SW 1271 (cell line): ENCODE results near the gene TMF1.

Experiments used
- DNase-seq, 2 experiments: peaks; one replicate each; lab custom pipeline; 2025; lab: John Stamatoyannopoulos, UW

Gene TMF1

DNA sequence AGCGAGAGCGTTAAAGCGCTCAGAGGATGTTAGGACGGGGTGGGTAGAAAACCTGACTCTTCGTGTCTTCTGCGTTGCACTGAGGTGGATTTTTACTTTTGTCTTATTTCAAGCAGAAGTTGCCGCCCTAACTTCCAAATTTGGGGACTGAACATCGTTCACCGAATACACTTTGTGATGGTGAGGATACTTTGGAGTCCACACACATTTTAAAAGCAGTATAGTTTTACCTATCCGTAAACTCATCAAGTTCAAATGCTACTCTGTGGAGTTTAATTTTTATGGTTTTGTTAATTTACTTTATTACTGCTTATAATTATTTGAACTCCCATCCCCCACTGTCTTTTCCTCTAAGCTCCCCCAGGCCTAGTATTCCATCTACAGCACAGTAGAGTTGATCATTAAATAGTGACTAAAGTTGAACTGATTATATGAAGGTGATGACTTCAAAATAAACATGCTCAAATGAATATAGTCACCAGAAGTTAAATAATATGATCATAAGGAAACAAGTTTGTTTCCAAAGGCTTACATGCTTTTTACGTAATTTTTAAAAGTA is 38.0 kb downstream of the TMF1 start:
- peak in 1 of 2 experiments; percentile 22 for DNase-seq

DNA sequence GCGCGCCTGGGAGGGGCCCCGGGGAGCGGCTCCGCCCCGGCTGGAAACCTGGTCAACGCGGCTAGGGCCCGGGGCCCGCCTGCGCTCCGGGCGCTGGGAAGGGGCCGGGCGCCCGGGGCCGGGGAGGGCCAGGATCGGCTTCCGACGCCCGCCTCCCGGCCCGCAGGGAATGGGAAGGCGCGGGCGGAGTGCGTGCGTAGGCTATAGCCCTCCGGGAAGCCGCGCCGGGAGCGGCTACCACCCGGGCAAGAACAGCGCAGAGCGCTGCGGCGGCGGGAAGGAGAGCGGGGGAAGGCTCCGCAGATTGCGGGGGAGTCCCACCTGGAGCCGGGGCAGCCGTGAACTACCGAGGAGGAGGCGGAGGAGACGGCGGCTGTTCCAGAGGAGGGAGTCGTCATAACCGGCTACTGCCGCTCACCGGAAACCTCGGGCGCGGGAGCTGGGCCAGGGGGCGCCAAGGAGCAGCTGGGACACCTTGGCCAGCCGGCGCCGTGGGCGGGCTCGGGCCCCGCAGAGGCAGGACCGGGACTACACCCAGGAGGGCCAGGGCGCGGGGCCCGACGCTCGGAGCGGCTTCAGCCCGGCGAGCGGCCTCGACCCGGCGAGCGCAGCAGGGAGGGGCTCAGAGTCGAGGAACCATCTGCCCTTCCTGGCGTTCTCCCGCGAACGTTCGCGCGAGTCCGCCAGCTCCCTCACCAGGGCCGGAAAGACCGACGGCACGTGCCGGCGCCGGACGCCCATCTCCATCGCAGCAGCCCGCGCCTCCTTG is 38.7 kb downstream of the TMF1 start, which contains the start of gene EOGT:
TSS of gene EOGT (minus strand) at position 432 of the 769 bp plus-strand sequence. CDS start 3,838 bp downstream, outside the sequence.
- peak; percentile 37 to 62 for DNase-seq

DNA sequence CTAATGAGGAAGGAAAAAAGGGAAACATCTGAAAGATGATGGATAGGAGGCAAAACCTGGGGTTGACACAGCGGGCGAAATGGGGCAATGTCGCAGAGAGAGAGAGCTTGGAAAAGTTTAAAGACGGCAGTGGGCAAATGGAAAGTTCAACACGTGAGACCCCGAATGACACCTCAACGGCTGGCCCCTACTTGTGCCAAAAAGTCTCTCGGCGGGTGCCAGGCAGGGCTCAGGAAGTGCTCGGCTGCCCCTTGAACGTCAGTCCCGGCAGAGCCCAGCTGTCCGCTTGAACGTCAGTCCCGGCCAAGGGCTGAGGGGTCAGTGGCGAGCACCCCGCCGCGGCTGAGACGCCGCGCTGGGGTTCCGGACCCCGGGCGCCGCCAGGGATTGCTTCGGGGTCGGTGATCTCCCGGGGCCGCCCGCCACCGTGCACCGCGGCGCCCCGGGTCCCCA is 39.3 kb downstream of the TMF1 start:
- peak in 1 of 2 experiments; percentile 8 for DNase-seq

DNA sequence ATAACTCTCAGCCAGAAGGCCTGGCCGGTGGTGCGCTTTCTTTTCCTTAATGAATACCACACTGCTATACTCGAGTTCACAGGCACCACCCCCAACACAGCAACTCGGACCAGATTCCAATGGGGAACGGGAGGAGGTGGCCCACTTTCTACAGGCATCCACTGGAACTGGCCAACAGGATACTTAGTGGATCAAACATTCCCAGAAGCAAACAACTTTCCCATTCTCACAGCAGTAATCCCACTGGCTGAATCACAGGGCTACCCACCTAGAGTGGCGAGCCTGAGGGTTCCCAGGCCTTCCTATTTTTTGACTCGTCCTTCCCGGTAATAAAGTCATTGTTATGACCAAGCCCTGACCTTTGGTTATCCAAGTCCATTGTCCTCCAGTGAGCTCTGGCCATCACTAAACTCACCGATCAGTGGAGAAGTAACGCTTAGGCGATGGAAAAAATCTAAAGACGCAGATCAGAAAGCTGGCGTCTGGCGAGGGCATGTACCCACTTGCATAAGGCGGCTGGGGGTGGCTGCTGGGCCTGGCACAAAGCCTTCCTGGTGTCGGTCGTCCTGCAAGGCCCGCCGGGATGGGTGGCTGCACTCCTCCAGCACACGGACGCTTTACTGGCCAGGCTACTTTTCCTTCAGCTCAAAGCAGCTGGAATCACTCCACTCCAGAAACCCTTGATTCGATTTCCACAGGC is 39.9 kb downstream of the TMF1 start:
- no peak for DNase-seq

DNA sequence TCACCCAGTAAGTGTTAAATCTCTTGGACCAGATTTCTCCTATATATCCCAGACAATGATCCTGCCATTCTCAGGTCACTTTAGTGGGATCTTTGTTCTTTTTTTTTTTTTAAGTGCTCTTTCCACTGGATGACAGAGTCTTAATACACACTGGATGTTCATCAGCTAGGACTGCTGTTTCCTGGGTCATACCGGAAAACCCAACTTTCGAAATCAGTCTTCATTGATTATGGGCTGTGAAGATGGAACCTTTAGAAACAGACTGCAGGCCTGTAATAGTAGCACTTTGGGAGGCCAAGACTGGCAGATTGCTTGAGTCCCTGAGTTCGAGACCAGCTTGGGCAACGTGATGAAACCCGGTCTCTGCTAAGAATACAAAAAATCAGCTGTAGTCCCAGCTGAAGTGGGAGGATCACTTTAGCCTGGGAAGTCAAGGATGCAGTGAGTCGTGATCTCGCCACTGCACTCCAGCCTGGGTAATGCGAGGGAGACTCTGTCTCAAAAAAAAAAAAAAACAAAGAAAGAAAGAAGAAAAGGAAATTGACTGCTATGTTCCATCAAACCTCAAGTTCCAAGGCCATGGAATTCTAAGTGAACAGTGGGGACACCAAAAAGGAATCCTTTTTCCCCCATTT is 40.9 kb downstream of the TMF1 start:
- DNase-seq: no peak

DNA sequence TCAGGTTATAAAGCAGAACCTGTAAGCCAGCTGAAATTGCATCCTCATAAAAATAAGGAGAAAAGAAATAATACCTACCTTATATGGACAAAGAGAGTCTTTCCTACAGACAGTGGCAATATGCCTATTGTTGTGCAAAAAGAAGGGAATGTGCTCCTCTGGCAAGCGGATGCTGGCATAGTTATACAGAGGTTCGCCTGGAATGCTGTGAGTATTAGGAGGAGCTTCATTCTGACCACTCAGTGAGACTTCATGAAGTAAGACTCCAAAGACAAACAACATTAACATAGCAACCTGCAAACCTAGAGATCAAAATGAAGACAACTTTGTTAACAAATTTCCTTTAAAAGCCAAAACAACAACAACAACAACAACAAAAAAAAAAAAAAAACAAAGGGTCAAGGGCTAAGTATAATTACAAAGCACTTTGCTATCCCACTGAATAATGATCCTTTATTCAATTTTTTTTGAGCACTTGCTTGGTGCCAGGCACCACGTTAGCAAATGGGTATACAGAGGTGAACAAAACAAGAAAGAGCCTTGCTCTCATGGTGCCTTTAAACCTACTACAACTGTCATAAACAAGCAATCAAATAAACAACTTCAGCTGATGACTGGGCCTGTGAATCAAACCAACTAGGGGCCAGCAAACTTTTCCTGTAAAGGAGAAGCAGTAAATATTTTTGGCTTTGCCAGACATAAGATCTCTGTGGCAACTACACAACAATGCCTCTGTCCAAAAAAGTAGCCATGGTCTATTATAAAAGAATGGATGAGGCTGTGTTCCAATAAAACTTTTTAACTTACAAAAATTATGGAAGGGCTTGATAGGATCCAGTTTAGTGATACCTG is 42.3 kb downstream of the TMF1 start:
- no peak for DNase-seq

DNA sequence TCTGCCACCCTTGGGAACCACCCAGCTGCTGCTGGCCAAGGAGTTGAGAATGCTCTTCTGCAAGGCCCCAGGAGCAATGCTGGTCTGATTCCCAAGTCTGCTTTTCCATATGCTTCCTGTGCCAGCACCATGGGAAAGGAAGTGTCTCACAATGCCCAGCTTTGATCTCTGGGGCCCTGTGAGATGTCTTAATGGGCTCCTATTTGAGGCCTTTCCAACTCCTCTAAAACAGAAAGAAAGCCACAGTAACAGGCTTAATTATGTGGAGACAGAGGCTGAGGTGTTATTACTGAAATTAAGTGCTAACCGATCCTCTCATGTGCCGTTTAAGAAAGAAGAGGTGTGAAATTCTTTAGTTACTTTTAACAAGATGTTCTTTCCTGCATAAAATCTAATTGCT is 43.2 kb downstream of the TMF1 start:
- DNase-seq: no peak

DNA sequence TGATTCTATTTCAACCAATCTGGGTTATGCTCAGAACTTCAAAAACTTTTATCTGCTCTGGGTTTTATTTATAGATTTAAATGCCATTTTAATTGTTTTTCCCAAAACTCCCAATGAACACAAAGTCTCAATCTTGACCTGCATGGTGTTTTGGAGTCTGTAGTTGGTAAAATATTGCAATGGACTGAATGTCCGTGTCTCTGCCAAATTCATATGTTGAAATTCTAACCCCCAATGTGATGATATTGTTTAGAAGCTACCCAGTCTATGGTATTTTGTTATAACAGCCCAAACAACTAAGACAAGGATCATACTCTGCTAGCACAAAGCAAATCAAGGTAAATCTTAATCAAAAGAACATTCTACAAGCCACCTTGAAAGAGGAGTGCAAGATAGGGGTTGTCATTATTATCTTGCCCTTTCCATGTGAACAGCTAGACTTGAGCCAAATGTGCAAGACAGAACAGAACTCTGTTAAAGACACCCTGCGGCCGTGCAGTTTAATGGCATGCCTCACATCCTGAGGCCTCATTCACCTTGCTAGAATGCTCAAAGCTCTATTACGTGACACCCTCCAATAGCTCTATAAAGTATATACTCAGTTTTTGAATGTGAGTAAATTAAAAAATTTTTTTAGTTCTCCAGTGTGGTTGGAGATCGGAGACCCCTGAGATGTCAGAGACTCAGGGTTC is 46.2 kb downstream of the TMF1 start:
- DNase-seq: no peak

DNA sequence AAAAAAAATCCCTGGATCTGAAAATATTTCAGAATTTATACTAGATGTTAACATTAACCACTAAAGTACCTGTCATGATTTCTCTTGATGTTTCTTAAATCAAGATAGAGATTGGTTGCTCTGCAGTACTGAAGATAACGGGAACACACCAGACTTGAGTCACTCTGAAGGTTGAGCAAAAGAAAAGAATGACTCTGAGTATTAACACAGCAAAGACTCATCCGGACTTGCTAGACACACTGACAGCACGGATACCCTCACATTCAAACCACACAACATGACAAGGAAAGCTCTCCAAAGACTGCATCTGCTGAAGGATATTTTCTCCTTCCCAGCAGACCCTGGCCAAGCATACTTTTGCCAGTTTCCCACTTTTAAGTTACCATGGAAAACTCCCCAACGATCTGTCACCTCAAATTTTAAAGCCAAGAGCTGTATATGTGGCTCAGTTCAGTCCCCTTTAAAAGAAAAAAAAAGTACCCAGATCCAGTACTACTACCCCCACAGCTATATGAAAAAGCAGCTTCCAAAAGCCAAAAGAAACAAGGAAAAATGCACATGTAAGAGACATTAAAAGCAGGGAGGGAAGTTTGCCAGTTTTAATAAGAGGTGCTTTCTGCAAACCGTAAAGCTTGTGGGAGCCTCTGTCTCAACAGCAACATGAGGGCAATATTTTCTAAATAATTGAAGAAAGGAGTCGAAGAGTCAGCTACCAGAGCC is 46.9 kb downstream of the TMF1 start:
- no peak for DNase-seq

DNA sequence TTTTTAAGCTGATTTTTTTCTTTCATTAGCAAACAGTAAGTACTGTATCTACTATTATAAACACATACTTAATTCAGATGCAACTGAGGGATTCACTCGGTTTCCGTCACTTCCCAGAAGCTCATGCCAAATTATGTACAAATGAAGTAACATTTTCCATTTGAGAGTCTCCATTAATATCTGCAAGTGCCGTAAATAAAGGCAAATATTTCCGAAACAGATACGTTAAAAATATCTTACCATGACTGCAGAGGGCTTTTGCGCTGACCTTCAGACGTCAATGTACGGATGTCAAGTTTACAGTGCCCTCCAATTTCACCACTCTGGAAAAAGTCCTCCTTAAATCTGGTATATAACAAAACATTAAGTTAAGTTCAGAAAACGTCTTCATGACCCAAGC is 48.0 kb downstream of the TMF1 start:
- DNase-seq: no peak

DNA sequence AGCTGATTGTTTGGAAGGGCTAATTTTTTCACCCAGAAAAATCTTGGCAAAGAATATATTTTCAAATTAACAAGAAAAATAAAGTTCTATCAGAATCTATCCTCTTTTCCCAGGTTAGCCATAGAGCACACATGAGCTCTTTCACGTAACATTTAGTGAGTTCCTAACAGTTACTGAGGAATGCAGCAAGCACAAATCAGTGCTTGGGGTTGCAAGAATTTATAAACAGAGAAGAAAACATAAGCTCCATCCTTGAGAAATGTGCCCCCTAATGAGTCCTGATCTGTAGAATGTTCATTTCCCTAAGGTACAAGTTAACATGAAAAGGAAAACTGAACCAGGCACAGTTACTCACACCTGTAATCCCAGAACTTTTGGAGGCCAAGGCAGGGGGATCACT is 52.5 kb downstream of the TMF1 start:
- DNase-seq: no peak

DNA sequence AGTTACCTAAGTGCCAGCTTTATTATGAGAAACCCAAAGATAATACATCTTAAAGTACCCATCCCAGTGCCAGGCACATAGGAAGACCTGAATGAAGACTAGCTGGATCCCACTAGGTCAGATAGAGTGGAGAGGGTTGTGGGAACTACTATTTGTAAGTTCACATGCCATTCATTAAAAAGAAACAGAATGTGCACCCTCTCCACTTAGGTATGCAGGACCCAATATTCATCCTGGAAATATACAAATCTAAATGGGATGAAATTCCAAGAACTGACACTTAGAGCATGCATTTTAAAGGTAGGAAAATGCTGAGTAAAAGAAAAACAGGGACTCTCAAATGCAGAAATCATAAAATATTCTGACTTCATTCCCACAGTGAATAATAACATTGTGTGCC is 53.0 kb downstream of the TMF1 start:
- DNase-seq: no peak

DNA sequence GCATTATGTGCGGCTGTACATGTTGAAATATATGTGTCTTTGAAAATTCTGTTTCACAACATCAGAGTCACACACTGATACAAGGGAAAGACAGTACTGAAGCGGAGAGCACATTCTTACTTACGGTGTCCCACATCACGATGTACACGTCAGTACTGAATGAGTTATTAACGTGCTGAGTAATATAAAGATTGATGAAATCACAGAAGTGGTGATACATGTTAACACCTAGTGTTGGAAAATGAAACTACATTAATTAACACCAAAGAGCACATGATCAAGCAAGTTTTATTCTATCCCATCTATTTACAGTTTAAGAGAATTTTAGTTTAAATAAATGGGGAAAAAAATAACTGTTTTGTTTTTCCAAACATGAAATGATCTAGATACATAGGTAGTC is 54.2 kb downstream of the TMF1 start:
- no peak for DNase-seq

DNA sequence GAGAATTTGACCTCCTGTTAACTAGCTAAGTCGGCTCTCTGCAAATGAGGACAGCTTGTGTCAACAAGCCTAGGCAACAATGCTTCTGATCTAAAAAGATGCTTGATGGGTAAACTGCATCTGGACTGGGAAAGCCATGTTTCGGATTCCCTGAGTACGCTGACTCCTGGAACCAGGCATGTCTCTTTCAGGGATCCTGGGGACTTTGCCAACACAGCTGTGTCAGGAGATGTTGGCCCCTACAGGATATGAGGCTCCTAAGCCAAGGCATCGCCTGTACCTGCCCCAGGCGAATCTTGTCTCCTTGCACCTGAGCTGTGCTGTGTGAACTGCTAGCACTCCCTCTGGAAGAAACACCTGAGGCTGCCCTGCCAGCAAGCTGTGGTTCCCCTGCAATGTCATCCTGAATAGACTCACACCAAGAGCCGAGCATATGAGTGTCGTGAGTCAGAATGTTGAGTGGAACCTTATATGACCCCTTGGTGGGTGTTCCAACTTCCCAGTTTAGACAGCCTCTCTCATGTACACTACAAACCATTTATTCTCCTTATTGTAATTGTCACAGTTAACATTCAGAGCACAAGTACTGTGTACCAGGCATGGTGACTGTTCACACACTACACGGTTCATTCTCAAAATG is 55.7 kb downstream of the TMF1 start:
- no peak for DNase-seq

DNA sequence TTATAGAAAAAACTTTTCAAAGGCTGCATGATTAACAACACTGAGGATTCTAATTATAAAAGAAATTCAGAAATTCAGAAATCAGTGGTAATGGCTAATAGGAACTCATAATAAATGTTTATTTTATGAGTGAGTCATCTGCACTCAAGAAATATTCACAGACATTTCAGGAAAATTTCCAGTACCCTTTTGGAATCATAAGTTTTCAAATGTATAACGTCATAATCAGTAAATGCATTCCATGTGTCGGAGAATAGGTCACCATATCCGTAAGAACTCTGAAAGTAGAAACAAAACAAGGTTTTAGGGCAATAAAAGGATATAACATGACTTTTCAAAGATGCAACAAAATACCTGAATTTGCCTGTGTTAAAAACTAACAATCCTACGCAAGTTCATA is 63.4 kb downstream of the TMF1 start:
- no peak for DNase-seq

DNA sequence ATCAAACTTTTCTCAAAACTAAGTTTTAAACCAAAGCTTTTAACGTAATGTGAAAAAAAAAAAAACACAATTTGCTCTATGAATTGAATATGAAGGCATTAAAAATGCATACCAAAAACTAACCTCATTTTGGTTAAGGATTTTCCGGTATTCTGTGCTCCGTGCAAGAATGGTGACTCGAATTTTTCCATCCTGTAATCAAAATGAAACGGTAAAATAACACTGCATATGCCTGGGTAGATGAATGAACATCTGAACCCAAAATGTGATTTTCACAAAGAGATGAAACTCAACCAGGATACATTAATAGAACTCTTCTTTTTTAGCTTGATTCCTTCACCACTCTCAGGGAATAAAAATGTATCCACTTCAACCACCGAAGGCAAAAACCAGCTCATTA is 64.8 kb downstream of the TMF1 start:
- DNase-seq: no peak

DNA sequence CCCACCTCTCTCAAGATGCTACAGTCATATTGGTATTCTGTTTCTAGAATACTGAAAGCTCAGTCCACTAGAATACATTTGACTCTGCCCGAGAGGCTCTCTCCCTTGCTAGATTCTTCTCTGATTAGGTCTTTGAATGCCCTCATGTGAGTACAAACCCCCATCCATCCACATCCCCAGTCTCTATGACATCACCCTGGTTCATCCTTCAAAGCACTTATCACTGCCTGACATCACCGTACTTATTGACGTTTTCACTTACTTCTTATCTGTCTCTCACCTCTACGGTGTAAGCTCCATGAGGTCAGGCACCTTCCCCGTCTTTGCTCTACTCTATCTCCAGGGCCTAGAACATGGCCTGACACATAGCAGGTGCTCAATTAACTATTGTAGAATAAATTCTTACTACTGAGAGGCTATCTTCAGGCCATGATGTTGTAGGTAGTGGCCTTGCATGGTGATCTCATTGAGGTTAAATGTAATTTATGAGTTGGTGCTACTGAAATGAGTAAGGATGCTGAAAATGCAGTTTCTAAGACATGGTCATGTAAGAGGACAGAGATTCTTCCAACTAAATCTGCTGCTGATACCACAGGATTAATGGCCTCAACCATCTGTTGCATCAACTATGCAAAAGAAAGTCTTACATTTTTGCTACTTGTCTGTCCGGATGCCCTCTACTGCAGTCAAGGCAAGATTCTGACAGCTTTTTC is 65.5 kb downstream of the TMF1 start:
- no peak for DNase-seq

DNA sequence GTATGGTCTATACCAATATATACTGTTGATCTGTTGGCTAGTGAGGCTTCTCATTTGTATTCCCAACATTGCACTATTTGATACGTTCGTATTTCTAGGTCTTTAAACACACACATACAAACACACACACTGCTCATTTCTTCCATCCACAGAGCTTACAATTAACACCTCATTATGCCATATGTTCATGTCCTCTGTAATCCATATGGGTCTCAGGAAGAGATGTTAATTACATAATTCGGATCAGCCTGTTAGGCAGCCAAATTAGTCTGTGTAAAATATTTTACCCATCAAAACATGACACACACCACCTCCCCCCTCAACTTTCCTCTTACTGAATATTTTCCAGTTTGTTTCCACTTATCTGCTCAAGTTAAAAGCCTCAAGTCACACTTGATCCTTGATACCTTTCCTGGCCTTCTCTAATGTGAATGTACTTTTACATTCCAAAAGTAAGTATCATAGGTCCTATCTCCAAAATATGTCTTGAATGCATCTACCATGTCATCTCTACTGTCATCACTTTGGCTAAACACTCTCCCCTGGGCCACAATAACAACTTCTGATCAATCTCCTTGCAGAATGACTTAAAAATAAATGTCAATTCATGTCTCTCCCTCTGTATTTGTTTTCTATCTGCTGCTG is 66.9 kb downstream of the TMF1 start:
- DNase-seq: no peak
